OCI-LY1 (cell line): ENCODE results near the gene ARHGEF16.

Source experiments
- H2AFZ ChIP-seq: fragments of 200-600 bp; sonication (generic), shearing (Covaris generic); 2 replicates; pipeline ENCODE4 v1.6.0; 2014; ENCODE audit warnings: antibody characterized with exemption, mild to moderate bottlenecking, low read length
- H3F3A ChIP-seq: fragments of 200-600 bp; sonication (generic), shearing (Covaris generic); 2 replicates; pipeline ENCODE4 v1.6.0; 2014; ENCODE audit warnings: mild to moderate bottlenecking, antibody characterized with exemption, low read length, moderate library complexity; ENCODE audit not compliant: insufficient read depth
- H3K27ac ChIP-seq: fragments of 200-600 bp; sonication (generic); 2 replicates; pipeline ENCODE4 v1.5.1; 2014; ENCODE audit warnings: low read length, mixed run types, mild to moderate bottlenecking, low read depth; ENCODE audit not compliant: poor library complexity, severe bottlenecking
- H3K27me3 ChIP-seq: fragments of 200-600 bp; sonication (generic); 2 replicates; pipeline ENCODE4 v1.6.0; 2014; ENCODE audit warnings: antibody characterized with exemption, mild to moderate bottlenecking, low read length, moderate library complexity; ENCODE audit not compliant: insufficient read depth
- H3K36me3 ChIP-seq: fragments of 200-600 bp; sonication (generic); 2 replicates; pipeline ENCODE4 v1.6.1; 2014; ENCODE audit warnings: mild to moderate bottlenecking, antibody characterized with exemption, low read length, moderate library complexity, mixed read lengths; ENCODE audit not compliant: insufficient read depth
- H3K4me1 ChIP-seq: fragments of 200-600 bp; sonication (generic); 2 replicates; pipeline ENCODE4 v1.5.1; 2014; ENCODE audit warnings: mild to moderate bottlenecking, low read length, moderate library complexity; ENCODE audit not compliant: insufficient read depth, severe bottlenecking
- H3K4me2 ChIP-seq: fragments of 200-600 bp; sonication (generic), shearing (Covaris generic); 2 replicates; pipeline ENCODE4 v1.6.1; 2014; ENCODE audit warnings: low read length
- H3K4me3 ChIP-seq: fragments of 200-600 bp; sonication (generic); 2 replicates; pipeline ENCODE4 v1.5.1; 2014; ENCODE audit warnings: low read length, low read depth, mild to moderate bottlenecking, mixed read lengths; ENCODE audit not compliant: poor library complexity, severe bottlenecking
- H3K79me2 ChIP-seq: fragments of 200-600 bp; shearing (Covaris generic); 2 replicates; pipeline ENCODE4 v1.6.1; 2016; ENCODE audit warnings: mixed run types, low read length, mixed read lengths; ENCODE audit not compliant: insufficient read depth
- H3K9ac ChIP-seq: fragments of 200-600 bp; sonication (generic), shearing (Covaris generic); 2 replicates; pipeline ENCODE4 v1.6.1; 2014; ENCODE audit warnings: mild to moderate bottlenecking, low read length, mixed read lengths
- H3K9me2 ChIP-seq: fragments of 200-600 bp; sonication (generic), shearing (Covaris generic); 2 replicates; pipeline ENCODE4 v1.6.1; 2014; ENCODE audit warnings: low read depth, mild to moderate bottlenecking, low read length, mixed read lengths
- H3K9me3 ChIP-seq: fragments of 200-600 bp; shearing (Covaris generic); 2 replicates; pipeline ENCODE4 v1.6.1; 2014; ENCODE audit warnings: low read length, mixed read lengths
- H4K20me1 ChIP-seq: fragments of 200-600 bp; sonication (generic), shearing (Covaris generic); 2 replicates; pipeline ENCODE4 v1.6.0; 2016; ENCODE audit warnings: mild to moderate bottlenecking, low read length; ENCODE audit not compliant: insufficient read depth
- CTCF ChIP-seq: fragments of 200-600 bp; sonication (generic), shearing (Covaris generic); IDR thresholded peaks from 2 replicates; pipeline ENCODE4 v1.5.1; 2017; ENCODE audit warnings: mild to moderate bottlenecking, antibody characterized with exemption, low read length, moderate library complexity, mixed read lengths
- EZH2 ChIP-seq: fragments of 200-600 bp; sonication (generic), shearing (Covaris generic); IDR thresholded peaks from 2 replicates; pipeline ENCODE4 v1.8.0; 2017; ENCODE audit warnings: borderline replicate concordance, mixed run types, mild to moderate bottlenecking, antibody characterized with exemption, low read length, moderate library complexity, mixed read lengths

The ARHGEF16 gene

GRCh38 chr1:3409366-3410141 is 44.9 kb upstream of the ARHGEF16 start:
- Histone ChIP-seq H3K4me1 (no peaks in the 10 kb centered on the region), H3F3A (no peaks in the 10 kb centered on the region), H3K4me2 (no peak overlapping the region), H3K9me3 (no peaks in the 10 kb centered on the region), H3K36me3 (no peaks in the 10 kb centered on the region), H3K9me2 (no peaks in the 10 kb centered on the region), H3K79me2 (no peaks in the 10 kb centered on the region), H3K27ac (no peak overlapping the region), H2AFZ (no peak overlapping the region), H3K9ac (no peak overlapping the region), H4K20me1 (no peaks in the 10 kb centered on the region), H3K4me3 (no peak overlapping the region), H3K27me3 (no peaks in the 10 kb centered on the region)
- no peak for TF ChIP-seq CTCF
- no peak for TF ChIP-seq EZH2

- Histone ChIP-seq H3K4me3 (no peak overlapping the region), H3K9ac (no peak overlapping the region), H4K20me1 (no peaks in the 10 kb centered on the region), H2AFZ (no peak overlapping the region), H3F3A (no peaks in the 10 kb centered on the region), H3K9me3 (no peaks in the 10 kb centered on the region), H3K4me2 (no peak overlapping the region), H3K79me2 (no peaks in the 10 kb centered on the region), H3K9me2 (no peaks in the 10 kb centered on the region), H3K4me1 (no peaks in the 10 kb centered on the region), H3K27me3 (no peaks in the 10 kb centered on the region), H3K36me3 (no peaks in the 10 kb centered on the region), H3K27ac (no peak overlapping the region)
- TF ChIP-seq CTCF: no peak
- TF ChIP-seq EZH2: no peak
Measured at GRCh38 chr1:3410142-3410925, 44.1 kb upstream of the ARHGEF16 start.

GRCh38 chr1:3411806-3412205 is 42.7 kb upstream of the ARHGEF16 start:
- no peaks in the 10 kb centered on the region for H3K9me2 ChIP-seq
- H3K9me3 ChIP-seq: peaks cover under 1% of the 10 kb centered on the region; the same call in 1 of the 2 replicates
- no peaks in the 10 kb centered on the region for H3K36me3 ChIP-seq
- no peaks in the 10 kb centered on the region for H4K20me1 ChIP-seq
- H3K4me2 ChIP-seq: no peak overlapping the region
- no peak overlapping the region for H3K4me3 ChIP-seq
- H3K4me1 ChIP-seq: no peaks in the 10 kb centered on the region
- H3K79me2 ChIP-seq: no peaks in the 10 kb centered on the region
- no peaks in the 10 kb centered on the region for H3K27me3 ChIP-seq
- H2AFZ ChIP-seq: no peak overlapping the region
- no peaks in the 10 kb centered on the region for H3F3A ChIP-seq
- TF ChIP-seq CTCF (no peak), EZH2 (no peak)
- no peak overlapping the region for H3K9ac ChIP-seq
- H3K27ac ChIP-seq: no peak overlapping the region
